Stomach (tissue), 4 donors: ENCODE results near the gene TRIM24.

Experiments used
- CTCF ChIP-seq, 7 experiments: fragments of 450-650 bp in 4 of 7; fragments of 200-600 bp in 3 of 7; sonication (generic) in 3 of 7; IDR thresholded peaks; one replicate each; pipeline ENCODE4 v1.5.1; 2016 to 2019; ENCODE audit warnings: antibody characterized with exemption in 7 of 7, control low read depth in 2 of 7, mild to moderate bottlenecking in 1 of 7
- POLR2A ChIP-seq, 4 donors: fragments of 450-650 bp; IDR thresholded peaks; one replicate each; pipeline ENCODE4 v1.6.1; 2016; ENCODE audit warnings: antibody characterized with exemption in 4 of 4, control low read depth in 2 of 4, mild to moderate bottlenecking in 1 of 4, moderate library complexity in 1 of 4
- POLR2AphosphoS5 ChIP-seq, 3 donors: sonication (generic); formaldehyde crosslinking; IDR thresholded peaks; one replicate each; pipeline ENCODE4 v1.6.1; 2016; ENCODE audit warnings: antibody characterized with exemption in 3 of 3

- TF ChIP-seq POLR2A (IDR thresholded peaks at IDR 0.05), result no peak
- no peak for TF ChIP-seq CTCF (IDR thresholded peaks at IDR 0.05)
- TF ChIP-seq POLR2AphosphoS5 (IDR thresholded peaks at IDR 0.05), result no peak
Observed at GRCh38 chr7:138470391-138471157, 10.5 kb downstream of the TRIM24 start.
